Ascending aorta (tissue), 2 donors: ENCODE results near the gene PLEKHF1. TPM values are rescaled to one million over a fixed set of nuclear protein-coding genes. Genes with fewer than 3 reads are reported as not detected.

Experiments
- DNase-seq, 2 donors: peaks; one replicate each; pipeline ENCODE4 v3.0.0-alpha.2; 2019; ENCODE audit warnings: low spot score in 2 of 2
- H3K27ac ChIP-seq, 2 donors: fragments of 200-600 bp; sonication (generic); one replicate each; pipeline ENCODE4 v1.5.1; 2016 to 2017; ENCODE audit warnings: mild to moderate bottlenecking in 1 of 2
- H3K27me3 ChIP-seq: fragments of 200-600 bp; sonication (generic); one replicate; pipeline ENCODE4 v1.5.1; 2017
- H3K36me3 ChIP-seq, 2 donors: fragments of 200-600 bp; sonication (generic); one replicate each; pipeline ENCODE4 v1.5.1; 2016
- H3K4me1 ChIP-seq, 2 donors: fragments of 200-600 bp; sonication (generic); one replicate each; pipeline ENCODE4 v1.5.1; 2016 to 2017; ENCODE audit warnings: mild to moderate bottlenecking in 1 of 2
- H3K4me3 ChIP-seq, 2 donors: fragments of 200-600 bp; sonication (generic); one replicate each; pipeline ENCODE4 v1.5.1; 2016 to 2017; ENCODE audit warnings: mild to moderate bottlenecking in 1 of 2
- H3K9me3 ChIP-seq, 2 donors: fragments of 200-600 bp; sonication (generic); one replicate each; pipeline ENCODE4 v1.5.1; 2016
- intact Hi-C: fragments of 100-400 bp; cut with DNase I; formaldehyde crosslinking; loops from one replicate; pipeline ENCODE4 v1.15.1; 2023
- total RNA-seq: library from RNA; depleted of rRNA; stranded (reverse); fragments of >200 nt; gene quantifications from one replicate; pipeline ENCODE4 v1.1.0, GENCODE V29; 2016
- TF ChIP-seq, protein P1 (sequence below), 3 experiments: fragments of 200-600 bp in 2 of 3; fragments of 450-650 bp in 1 of 3; sonication (generic) in 2 of 3; IDR thresholded peaks; one replicate each; pipeline ENCODE4 v1.5.1; 2016 to 2019; ENCODE audit warnings: antibody characterized with exemption in 3 of 3, mild to moderate bottlenecking in 1 of 3, moderate library complexity in 1 of 3

The PLEKHF1 gene
- total RNA-seq, 1 donor from 2014 or later, result 68.3 TPM

DNA sequence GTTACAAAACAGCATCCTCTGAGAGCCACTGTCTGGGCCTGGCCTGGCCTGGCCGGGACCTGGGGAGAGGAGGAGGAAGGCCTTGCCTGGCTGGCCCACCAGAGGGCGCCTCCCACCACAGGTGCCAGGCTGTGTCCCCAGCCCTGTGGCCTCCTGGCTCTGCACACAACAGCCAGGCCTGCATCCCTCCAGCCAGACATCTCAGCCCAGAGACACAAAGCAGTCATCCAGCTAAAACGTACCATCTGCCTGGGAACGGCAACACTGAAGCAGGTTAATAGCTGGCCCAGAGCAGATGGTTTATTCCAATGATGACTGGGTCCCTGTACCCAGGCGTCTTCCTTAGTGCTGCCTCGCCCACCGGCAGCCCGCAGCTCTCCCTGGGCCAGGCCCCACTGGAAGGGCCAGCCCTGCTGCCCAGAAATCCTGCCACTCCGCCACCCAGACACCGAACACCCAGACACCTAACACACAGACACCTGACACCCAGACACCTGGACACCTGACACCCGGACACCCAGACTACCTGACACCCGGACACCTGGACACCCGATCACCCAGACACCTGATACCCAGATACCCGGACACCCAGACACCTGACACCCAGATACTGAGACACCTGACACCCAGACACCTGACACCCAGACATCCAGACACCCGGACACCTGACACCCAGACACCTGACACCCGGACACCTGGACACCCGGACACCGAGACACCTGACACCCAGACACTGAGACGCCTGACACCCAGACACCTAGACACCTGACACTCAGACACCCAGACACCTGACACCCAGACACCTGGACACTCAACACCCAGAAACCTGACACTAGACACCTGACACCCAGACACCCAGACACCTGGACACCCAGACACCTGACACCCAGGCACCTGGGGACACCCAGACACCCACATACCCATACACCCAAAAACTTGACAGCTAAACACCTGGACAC is 29.7 kb downstream of the PLEKHF1 start:
- no peaks in the 10 kb centered on the region for H3K36me3 ChIP-seq
- intact Hi-C loops, result loop anchor here (1.0 kb wide), 2 partner anchors 21 to 85 kb away; no protein-coding TSS in a partner anchor

DNA sequence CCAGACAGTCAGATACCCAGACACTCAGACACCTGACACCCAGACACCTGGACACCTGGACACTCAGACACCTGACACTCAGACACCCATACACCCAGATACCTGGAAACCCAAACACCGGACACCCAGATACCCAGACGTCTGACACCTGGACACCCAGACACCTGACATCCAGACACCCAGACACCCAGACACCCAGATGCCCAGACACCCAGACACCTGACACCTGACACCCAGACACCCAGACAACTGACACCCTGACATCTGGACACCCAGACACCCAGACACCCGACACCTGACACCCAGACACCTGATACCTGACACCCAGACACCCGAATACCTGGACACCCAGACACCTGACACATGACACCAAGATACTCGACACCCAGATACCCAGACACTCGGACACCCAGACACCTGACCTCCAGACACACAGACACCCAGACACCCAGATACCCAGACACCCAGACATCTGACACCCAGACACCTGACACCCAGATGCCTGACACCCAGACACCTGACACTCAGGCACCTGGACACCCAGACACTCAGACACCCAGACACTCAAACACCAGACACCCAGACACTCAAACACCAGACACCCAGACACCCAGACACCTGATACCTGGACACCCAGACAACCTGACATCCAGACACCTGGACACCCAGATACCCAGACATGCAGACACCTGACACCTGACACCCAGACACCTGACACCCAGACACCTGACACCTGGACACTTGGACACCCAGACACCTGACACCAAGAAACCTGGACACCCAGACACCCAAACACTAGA is 30.7 kb downstream of the PLEKHF1 start:
- intact Hi-C loops, result no loop called here
- Histone ChIP-seq H3K4me3 (no peak overlapping the region), H3K36me3 (no peaks in the 10 kb centered on the region), H3K9me3 (peaks cover 0 to under 1% of the 10 kb centered on the region in 2 donors), H3K4me1 (peaks cover 0 to 9% of the 10 kb centered on the region in 2 donors), H3K27ac (no peak overlapping the region), H3K27me3 (no peaks in the 10 kb centered on the region)
- TF ChIP-seq, protein P1, sequence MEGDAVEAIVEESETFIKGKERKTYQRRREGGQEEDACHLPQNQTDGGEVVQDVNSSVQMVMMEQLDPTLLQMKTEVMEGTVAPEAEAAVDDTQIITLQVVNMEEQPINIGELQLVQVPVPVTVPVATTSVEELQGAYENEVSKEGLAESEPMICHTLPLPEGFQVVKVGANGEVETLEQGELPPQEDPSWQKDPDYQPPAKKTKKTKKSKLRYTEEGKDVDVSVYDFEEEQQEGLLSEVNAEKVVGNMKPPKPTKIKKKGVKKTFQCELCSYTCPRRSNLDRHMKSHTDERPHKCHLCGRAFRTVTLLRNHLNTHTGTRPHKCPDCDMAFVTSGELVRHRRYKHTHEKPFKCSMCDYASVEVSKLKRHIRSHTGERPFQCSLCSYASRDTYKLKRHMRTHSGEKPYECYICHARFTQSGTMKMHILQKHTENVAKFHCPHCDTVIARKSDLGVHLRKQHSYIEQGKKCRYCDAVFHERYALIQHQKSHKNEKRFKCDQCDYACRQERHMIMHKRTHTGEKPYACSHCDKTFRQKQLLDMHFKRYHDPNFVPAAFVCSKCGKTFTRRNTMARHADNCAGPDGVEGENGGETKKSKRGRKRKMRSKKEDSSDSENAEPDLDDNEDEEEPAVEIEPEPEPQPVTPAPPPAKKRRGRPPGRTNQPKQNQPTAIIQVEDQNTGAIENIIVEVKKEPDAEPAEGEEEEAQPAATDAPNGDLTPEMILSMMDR (IDR thresholded peaks at IDR 0.05), result no peak
- no peak for DNase-seq

More for the DNA sequence above, 29.7 kb downstream of the PLEKHF1 start:
- H3K4me1 ChIP-seq, result peaks cover 0 to 9% of the 10 kb centered on the region in 2 donors
- TF ChIP-seq, protein P1 (IDR thresholded peaks at IDR 0.05), result peak; percentile 75 to 93 (median 90)
- peaks cover 0 to 6% of the 10 kb centered on the region in 2 donors for H3K9me3 ChIP-seq
- peak in 1 of 2 donors; percentile 91 for DNase-seq
- no peaks in the 10 kb centered on the region for H3K27me3 ChIP-seq
- no peak overlapping the region for H3K4me3 ChIP-seq
- H3K27ac ChIP-seq, result peak overlapping the region; percentile 37 to 61

DNA sequence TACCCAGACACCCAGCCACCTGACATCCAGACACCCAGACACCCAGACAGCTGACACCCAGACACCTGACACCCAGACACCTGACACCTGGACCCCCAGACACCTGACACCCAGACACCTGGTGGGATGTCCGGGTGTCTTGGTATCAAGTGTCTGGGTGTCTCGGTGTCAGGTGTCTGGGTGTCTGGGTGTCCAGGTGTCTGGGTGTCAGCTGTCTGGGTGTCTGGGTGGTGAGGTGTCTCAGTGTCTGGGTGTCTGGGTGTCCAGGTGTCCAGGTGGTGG is 31.2 kb downstream of the PLEKHF1 start:
- H3K27ac ChIP-seq, result no peak overlapping the region
- TF ChIP-seq, protein P1 (IDR thresholded peaks at IDR 0.05), result no peak
- peaks cover 0 to 9% of the 10 kb centered on the region in 2 donors for H3K4me1 ChIP-seq
- no peaks in the 10 kb centered on the region for H3K9me3 ChIP-seq
- H3K36me3 ChIP-seq, result peaks cover 0 to 4% of the 10 kb centered on the region in 2 donors
- H3K27me3 ChIP-seq, result no peaks in the 10 kb centered on the region
- intact Hi-C loops, result no loop called here
- H3K4me3 ChIP-seq, result no peak overlapping the region
- DNase-seq, result no peak

DNA sequence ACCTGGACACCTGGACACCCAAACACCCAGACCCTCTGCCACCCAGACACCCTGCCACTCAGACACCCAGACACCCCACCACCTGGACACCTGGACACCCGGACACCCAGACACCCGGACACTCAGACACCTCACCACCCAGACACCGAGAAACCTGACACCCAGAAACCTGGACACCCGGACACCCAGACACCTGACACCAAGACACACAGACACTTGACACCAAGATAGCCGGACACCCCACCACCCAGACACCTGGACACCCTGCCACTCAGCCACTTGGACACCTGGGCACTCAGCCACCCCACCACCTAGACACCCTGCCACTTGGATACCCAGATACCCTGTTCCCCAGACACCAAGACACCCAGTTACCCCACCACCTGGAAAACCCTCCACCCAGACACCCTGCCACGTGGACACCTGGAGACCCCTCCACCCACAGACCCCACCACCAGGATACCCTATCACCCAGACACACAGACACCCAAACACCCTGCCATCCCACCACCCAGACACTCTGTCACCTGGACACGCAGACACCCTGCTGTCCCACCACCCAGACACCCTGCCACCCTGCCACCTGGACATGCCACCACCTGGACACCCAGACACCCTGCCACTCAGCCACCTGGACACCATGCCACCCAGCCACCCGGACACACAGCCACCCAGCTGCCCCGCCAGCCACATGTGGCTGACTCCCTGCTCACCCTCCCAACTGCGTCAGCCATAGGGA is 32.4 kb downstream of the PLEKHF1 start:
- intact Hi-C loops, result no loop called here
- H3K36me3 ChIP-seq, result peaks cover 6 to 13% of the 10 kb centered on the region in 2 donors
- no peak for DNase-seq

DNA sequence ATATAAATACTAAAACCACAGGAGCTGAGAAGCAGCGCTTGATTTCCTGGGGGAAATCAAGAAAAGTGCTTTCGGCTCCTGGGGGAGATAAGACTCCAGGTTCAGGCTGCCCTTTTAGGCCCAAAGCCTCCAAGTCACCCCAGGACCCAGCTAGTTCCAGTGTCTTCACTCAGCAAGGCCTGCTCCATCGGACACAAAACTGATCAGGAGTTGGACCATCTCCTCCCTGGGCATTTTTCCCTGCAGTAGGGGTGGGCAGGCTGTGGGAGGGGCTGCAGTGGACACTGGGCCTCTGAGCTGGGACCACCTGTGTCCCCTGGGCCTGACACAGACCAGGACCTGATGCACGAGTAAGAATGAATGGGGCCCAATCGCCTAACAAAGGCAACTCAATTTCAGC is 34.6 kb downstream of the PLEKHF1 start:
- Histone ChIP-seq H3K27ac (no peak overlapping the region), H3K36me3 (peaks cover 13 to 18% of the 10 kb centered on the region in 2 donors), H3K4me1 (peaks cover 0 to 1% of the 10 kb centered on the region in 2 donors), H3K4me3 (no peak overlapping the region), H3K27me3 (no peaks in the 10 kb centered on the region), H3K9me3 (no peaks in the 10 kb centered on the region)
- DNase-seq, result no peak
- intact Hi-C loops, result no loop called here
- TF ChIP-seq, protein P1 (IDR thresholded peaks at IDR 0.05), result no peak

More for the DNA sequence above, 32.4 kb downstream of the PLEKHF1 start:
- Histone ChIP-seq H3K27ac (no peak overlapping the region), H3K4me1 (peaks cover 0 to 9% of the 10 kb centered on the region in 2 donors), H3K9me3 (no peaks in the 10 kb centered on the region), H3K4me3 (no peak overlapping the region), H3K27me3 (no peaks in the 10 kb centered on the region)
- TF ChIP-seq, protein P1 (IDR thresholded peaks at IDR 0.05), result no peak
